ENCODE data around the gene PAQR5.

- TF ChIP-seq CTCF (IDR thresholded peaks at IDR 0.05; ENCODE audit: insufficient read depth, low read depth, low read length) (no peak), EZH2 (IDR thresholded peaks at IDR 0.05; ENCODE audit: insufficient read depth, low read length) (no peak)
Measured at GRCh38 chr15:69351333-69351732, 52.6 kb downstream of the PAQR5 start.

All from astrocyte (in vitro differentiated cells and primary cell).